GM21723 (cell line): Measurements from ENCODE around the gene SH3PXD2A.

Experiments used
- ATAC-seq: cut with Tn5 transposase; IDR thresholded peaks from one replicate; pipeline ENCODE4 v1.9.1; 2021; ENCODE audit warnings: mild to moderate bottlenecking, moderate library complexity; ENCODE audit not compliant: unreplicated experiment

SH3PXD2A gene

GRCh38 chr10:103692436-103692951 lies 162.9 kb downstream of the SH3PXD2A start:
- peak; percentile 63 for ATAC-seq

- peak; percentile 35 for ATAC-seq
Measured at GRCh38 chr10:103691723-103692435, 163.5 kb downstream of the SH3PXD2A start.

- ATAC-seq: no peak
Measured at GRCh38 chr10:103691267-103691666, 164.1 kb downstream of the SH3PXD2A start.

- no peak for ATAC-seq
Measured at GRCh38 chr10:103690281-103690680, 165.1 kb downstream of the SH3PXD2A start.

GRCh38 chr10:103688491-103688890 lies 166.9 kb downstream of the SH3PXD2A start:
- no peak for ATAC-seq

- ATAC-seq: no peak
Measured at GRCh38 chr10:103687718-103688117, 167.7 kb downstream of the SH3PXD2A start.

GRCh38 chr10:103687172-103687571 lies 168.2 kb downstream of the SH3PXD2A start:
- no peak for ATAC-seq

GRCh38 chr10:103685880-103686669 lies 169.3 kb downstream of the SH3PXD2A start:
- ATAC-seq: peak; percentile 80

- ATAC-seq: no peak
Measured at GRCh38 chr10:103683851-103684250, 171.5 kb downstream of the SH3PXD2A start.

GRCh38 chr10:103682631-103683030 lies 172.7 kb downstream of the SH3PXD2A start:
- no peak for ATAC-seq

- no peak for ATAC-seq
Measured at GRCh38 chr10:103681617-103682399, 173.6 kb downstream of the SH3PXD2A start.

- no peak for ATAC-seq
Measured at GRCh38 chr10:103680869-103681236, 174.5 kb downstream of the SH3PXD2A start.

GRCh38 chr10:103679096-103679790 lies 176.1 kb downstream of the SH3PXD2A start:
- ATAC-seq: peak; percentile 64

GRCh38 chr10:103678178-103678526 lies 177.2 kb downstream of the SH3PXD2A start:
- peak; percentile 90 for ATAC-seq

GRCh38 chr10:103677486-103678177 lies 177.7 kb downstream of the SH3PXD2A start:
- no peak for ATAC-seq

GRCh38 chr10:103676851-103677417 lies 178.4 kb downstream of the SH3PXD2A start:
- ATAC-seq: no peak

GRCh38 chr10:103676058-103676785 lies 179.2 kb downstream of the SH3PXD2A start:
- no peak for ATAC-seq

- no peak for ATAC-seq
Measured at GRCh38 chr10:103673606-103674005, 181.8 kb downstream of the SH3PXD2A start.

GRCh38 chr10:103672345-103672744 lies 183.0 kb downstream of the SH3PXD2A start:
- no peak for ATAC-seq
